Measurements from ENCODE around the gene POU6F2. TPM values are rescaled to one million over a fixed set of nuclear protein-coding genes. Genes with fewer than 3 reads are reported as not detected.

POU6F2 gene
- total and polyA plus RNA-seq, 7 donors = 0.01 TPM; not detected in 6

DNA sequence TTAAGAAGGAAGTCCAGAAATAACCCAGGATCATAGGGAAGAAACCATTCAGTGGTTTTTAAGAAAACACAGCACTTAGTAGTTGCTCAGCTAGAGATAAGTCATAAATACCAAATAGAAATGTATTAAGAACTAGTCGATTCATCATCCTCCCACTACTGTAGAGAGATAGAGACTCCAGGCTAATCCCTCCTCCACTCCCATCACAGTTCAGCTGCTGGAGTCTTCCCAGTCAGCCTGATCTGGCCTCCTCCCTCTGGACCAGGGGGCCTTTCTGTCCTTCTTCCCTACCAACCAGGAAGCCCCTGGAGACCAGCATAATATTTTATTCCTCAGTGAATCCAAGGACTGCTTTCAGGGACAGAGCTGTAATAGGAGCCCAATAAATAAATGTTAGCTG is 294.4 kb downstream of the POU6F2 start:
- no peak for ATAC-seq
- intact Hi-C loops (cut with DNase I) = no loop called here
- H3K36me3 ChIP-seq (ENCODE audit: insufficient read depth in 1 of 2, low read depth in 1 of 2) = no peaks in the 10 kb centered on the region
- H3K4me3 ChIP-seq = no peak overlapping the region
- no peak for DNase-seq
- no peaks in the 10 kb centered on the region for H3K4me1 ChIP-seq
- TF ChIP-seq, protein P1, sequence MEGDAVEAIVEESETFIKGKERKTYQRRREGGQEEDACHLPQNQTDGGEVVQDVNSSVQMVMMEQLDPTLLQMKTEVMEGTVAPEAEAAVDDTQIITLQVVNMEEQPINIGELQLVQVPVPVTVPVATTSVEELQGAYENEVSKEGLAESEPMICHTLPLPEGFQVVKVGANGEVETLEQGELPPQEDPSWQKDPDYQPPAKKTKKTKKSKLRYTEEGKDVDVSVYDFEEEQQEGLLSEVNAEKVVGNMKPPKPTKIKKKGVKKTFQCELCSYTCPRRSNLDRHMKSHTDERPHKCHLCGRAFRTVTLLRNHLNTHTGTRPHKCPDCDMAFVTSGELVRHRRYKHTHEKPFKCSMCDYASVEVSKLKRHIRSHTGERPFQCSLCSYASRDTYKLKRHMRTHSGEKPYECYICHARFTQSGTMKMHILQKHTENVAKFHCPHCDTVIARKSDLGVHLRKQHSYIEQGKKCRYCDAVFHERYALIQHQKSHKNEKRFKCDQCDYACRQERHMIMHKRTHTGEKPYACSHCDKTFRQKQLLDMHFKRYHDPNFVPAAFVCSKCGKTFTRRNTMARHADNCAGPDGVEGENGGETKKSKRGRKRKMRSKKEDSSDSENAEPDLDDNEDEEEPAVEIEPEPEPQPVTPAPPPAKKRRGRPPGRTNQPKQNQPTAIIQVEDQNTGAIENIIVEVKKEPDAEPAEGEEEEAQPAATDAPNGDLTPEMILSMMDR (IDR thresholded peaks at IDR 0.05) = no peak
- no peak overlapping the region for H3K27ac ChIP-seq
- no peaks in the 10 kb centered on the region for H3K27me3 ChIP-seq (ENCODE audit: insufficient read depth in 3 of 3, low read length in 2 of 3)
- no peaks in the 10 kb centered on the region for H3K9me3 ChIP-seq
- 29 to 50% (median 42%) methylated on average over 1 of the region's 1 CpG for WGBS, 3 donors

DNA sequence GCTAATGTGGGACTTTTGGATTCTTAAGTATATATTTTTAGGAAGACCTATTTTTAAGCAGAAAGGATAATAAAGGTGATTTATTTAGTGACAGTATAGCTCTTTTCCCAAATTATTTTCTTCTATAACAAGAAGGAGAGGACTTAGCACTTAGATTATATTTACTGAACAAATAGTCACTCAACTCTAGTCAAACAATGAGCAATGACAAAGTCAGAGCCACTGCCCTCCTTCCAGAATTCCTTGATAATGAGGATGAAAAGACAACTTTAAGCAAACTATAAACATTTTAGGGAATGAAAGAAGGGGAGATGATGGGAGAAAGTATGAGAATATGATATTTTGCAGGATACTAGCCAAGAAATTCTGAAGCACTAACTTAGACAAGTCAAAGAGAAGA is 295.0 kb downstream of the POU6F2 start:
- no peaks in the 10 kb centered on the region for H3K27me3 ChIP-seq (ENCODE audit: insufficient read depth in 3 of 3, low read length in 2 of 3)
- ATAC-seq (no peak), DNase-seq (no peak)
- H3K27ac ChIP-seq = no peak overlapping the region
- TF ChIP-seq, protein P1 (IDR thresholded peaks at IDR 0.05) = no peak
- no peaks in the 10 kb centered on the region for H3K36me3 ChIP-seq (ENCODE audit: insufficient read depth in 1 of 2, low read depth in 1 of 2)
- H3K4me3 ChIP-seq = no peak overlapping the region
- intact Hi-C loops (cut with DNase I) = no loop called here
- no peaks in the 10 kb centered on the region for H3K9me3 ChIP-seq
- no peaks in the 10 kb centered on the region for H3K4me1 ChIP-seq

DNA sequence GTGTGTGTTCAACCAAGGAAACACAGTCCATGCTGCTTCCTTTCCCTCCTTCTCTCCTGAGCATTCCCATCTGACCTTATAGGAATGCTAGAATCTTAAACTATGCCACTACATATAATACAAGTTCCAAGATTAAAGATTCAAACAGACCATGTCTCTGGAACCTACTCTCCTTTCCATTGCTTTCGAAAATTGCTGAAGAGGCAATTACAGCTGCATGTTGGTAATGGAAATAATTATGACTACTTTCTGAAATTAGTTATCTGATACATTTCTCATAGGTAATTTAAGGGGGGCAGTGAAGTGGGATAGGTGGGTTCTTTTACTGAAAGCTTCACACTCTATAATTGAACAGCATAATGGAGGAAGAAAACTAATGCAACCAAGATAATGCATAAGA is 302.6 kb downstream of the POU6F2 start:
- Histone ChIP-seq H3K4me3 (no peak overlapping the region), H3K4me1 (no peaks in the 10 kb centered on the region), H3K36me3 (ENCODE audit: insufficient read depth in 1 of 2, low read depth in 1 of 2) (no peaks in the 10 kb centered on the region), H3K27me3 (ENCODE audit: insufficient read depth in 3 of 3, low read length in 2 of 3) (no peaks in the 10 kb centered on the region), H3K9me3 (no peaks in the 10 kb centered on the region), H3K27ac (no peak overlapping the region)
- no peak for ATAC-seq
- TF ChIP-seq, protein P1 (IDR thresholded peaks at IDR 0.05) = no peak
- intact Hi-C loops (cut with DNase I) = no loop called here
- 0 to 41% (median 34%) methylated on average over 1 of the region's 1 CpG for WGBS, 3 donors
- DNase-seq = no peak

DNA sequence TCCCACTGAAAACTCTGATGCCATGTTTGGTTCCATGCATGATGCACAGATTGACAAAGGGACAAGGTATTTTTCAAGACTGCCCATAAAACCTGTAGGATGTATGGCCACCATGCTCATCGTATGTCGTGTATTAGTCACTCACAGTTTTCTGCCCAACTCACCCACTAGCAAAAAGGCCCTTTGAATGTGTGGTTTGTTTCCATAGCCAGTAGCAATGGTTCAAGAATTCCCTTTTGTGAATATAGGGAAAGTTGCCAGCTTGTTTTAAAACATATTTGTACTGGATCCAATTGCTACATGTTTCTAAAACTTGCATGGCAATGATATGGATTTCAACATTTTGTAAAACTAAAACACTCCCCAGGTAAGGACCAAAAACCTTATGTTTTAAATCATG is 307.5 kb downstream of the POU6F2 start:
- Histone ChIP-seq H3K27ac (no peak overlapping the region), H3K4me1 (no peaks in the 10 kb centered on the region), H3K36me3 (ENCODE audit: insufficient read depth in 1 of 2, low read depth in 1 of 2) (no peaks in the 10 kb centered on the region), H3K27me3 (ENCODE audit: insufficient read depth in 3 of 3, low read length in 2 of 3) (no peaks in the 10 kb centered on the region), H3K9me3 (no peaks in the 10 kb centered on the region), H3K4me3 (no peak overlapping the region)
- TF ChIP-seq, protein P1 (IDR thresholded peaks at IDR 0.05) = no peak
- no peak for ATAC-seq
- WGBS, 3 donors = 33 to 63% (median 36%) methylated on average over 2 of the region's 2 CpGs
- DNase-seq = no peak
- intact Hi-C loops (cut with DNase I) = no loop called here

DNA sequence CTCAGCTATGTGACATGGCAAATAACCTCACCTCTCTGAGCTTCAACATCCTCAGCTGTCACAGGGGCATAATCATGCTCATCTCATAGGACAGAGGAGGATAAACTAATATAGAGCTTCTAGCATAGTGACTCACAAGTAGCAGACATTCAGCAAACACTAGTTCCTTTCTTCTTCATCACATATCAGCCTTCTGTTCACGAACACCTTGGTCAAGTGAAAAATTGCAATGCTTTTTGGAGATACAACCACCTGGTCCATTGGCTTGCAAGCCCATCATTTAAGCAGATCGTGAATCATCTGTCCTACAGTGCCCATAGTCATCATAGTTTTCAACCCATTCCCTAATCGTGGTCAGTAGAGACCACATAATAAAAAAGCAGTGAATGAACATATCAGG is 310.6 kb downstream of the POU6F2 start:
- intact Hi-C loops (cut with DNase I) = no loop called here
- DNase-seq = no peak
- Histone ChIP-seq H3K9me3 (no peaks in the 10 kb centered on the region), H3K27ac (no peak overlapping the region), H3K4me1 (no peaks in the 10 kb centered on the region), H3K4me3 (no peak overlapping the region), H3K27me3 (ENCODE audit: insufficient read depth in 3 of 3, low read length in 2 of 3) (no peaks in the 10 kb centered on the region), H3K36me3 (ENCODE audit: insufficient read depth in 1 of 2, low read depth in 1 of 2) (no peaks in the 10 kb centered on the region)
- TF ChIP-seq, protein P1 (IDR thresholded peaks at IDR 0.05) = no peak
- no peak for ATAC-seq
- 80 to 81% (median 80%) methylated on average over 3 of the region's 3 CpGs for WGBS, 3 donors

All from psoas muscle (tissue), 8 donors.